Measurements from ENCODE around the gene DENND1A.
"Not testable (repeated sequence)": the region's sequence is repeated elsewhere in the genome, so short reads cannot be mapped to it uniquely, and the experiment has no call there.

The DENND1A gene

DNA sequence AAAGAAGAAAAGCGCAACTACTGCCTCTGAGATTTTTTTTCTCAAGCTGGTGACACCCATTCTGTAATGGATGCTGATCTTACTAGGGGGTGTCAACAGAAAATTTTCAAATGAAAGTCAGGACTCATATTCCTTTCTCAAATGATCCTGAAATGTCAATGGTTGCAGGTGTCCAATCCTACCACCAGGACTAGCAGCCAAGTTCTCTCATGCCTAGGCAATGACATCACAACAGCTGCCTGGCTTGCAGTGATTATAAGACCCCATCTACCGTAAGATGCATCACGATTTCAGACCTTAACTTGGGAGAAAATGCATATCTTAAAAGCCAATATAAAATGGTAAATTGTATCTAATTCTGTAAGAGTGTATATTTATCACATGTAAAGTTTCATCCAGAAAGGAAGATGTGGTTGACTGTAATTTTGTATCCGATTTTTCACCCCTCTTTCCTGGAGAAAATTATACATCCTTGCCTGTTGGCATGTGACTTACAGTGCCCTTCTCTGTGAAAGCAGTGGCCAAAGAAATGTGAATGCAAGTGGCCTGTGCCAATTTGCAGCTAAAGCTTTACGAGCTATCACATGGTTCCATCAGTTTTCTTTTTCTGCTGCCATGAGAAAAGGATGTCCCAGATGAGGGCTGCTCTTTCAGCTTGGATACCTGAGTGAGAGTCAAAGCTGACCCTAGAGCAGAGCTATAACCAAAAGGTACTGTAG lies 104.4 kb downstream of the DENND1A start:
- no peak for DNase-seq (ENCODE audit: low read depth in 1 of 2, low spot score in 1 of 2)

DNA sequence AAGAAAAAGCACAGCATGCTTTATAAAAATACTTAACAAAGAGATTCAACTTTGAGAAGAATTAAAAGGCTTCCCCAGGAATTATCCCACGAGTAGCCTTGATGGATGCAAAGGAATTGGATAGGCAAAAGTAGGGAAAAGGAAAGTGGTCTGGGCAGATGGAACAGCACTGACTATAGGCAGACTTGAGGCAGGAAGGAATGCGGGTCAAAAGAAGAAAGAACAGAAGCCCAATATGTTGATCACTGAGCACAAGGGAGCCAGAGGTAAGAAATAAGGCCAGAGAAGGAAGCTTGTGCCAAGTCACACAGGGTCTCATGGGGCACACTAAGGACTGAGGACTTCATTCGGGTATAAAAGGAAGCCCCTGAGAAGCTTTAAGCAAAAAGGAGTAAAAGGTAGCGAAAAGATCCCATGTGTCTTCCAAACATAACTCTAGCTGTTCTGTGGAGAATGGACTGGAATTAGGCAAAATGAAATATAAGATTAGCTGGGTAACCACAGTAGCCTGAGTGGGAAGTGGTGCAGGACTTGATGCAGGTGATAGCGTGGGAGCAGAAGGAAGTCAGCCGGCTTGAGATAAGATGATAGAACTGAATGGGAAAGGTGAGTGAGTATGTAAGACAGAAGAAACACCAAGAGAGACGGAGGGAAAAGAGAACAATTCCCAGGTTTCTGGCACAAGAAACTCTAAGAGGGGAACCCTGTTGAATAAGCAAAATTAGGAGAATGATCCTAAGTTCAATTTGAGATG lies 106.6 kb downstream of the DENND1A start:
- DNase-seq (ENCODE audit: low read depth in 1 of 2, low spot score in 1 of 2), result no peak

DNA sequence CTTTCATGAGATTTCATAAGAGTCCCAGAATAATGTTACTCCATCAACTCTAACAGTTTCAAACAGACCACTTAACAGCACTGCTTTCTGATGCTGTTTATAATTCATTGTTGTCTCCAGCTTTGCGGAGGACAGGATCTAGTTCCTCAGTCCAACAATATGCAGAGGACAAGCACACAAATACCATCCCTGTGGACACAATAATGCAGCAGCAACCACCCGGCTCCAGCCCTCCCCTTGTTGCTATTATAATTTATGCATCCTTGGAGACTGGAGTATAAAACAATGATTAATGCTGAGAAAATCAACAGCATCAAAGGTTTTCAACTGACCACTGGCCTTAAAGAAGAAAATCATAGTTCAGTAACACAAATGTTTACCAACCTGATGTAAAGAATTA lies 108.3 kb downstream of the DENND1A start:
- no peak for DNase-seq (ENCODE audit: low read depth in 1 of 2, low spot score in 1 of 2)

- DNase-seq (ENCODE audit: low read depth in 1 of 2, low spot score in 1 of 2), result no peak
These were observed 109.8 kb downstream of the DENND1A start for GRCh38 chr9:123820139-123820538.

DNA sequence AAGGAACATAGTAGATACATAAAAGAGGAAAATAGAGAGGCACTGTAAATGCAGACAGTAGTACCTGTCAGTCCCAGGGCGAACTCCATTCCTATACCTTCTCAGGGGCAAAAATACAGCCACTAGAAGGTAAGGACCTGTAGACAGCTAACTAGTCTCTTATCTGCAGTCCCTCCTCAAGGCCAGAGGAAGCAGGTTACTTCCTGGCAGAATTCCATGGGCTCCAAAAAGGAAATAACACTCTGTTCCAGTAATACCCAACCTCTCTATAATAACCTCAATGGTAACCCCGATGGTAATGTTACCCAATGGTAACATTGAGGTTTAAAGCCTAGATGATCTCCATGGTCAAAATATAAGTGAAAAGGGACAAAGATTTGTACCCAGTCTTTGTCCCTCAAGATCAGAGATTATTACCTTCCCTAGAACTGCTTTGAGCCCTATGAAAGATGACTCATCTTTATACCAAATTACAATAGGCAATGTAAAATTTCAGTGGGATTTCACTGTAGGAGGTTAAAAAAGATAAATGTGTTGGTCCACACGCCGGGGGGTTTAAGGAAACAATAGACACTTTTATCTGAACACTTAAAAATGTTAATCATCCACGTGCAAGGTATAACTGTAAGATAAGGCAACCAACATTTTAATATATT lies 113.0 kb downstream of the DENND1A start:
- DNase-seq (ENCODE audit: low read depth in 1 of 2, low spot score in 1 of 2), result no peak

GRCh38 chr9:123815856-123816255 lies 114.1 kb downstream of the DENND1A start:
- DNase-seq (ENCODE audit: low read depth in 1 of 2, low spot score in 1 of 2), result not testable (repeated sequence)

DNA sequence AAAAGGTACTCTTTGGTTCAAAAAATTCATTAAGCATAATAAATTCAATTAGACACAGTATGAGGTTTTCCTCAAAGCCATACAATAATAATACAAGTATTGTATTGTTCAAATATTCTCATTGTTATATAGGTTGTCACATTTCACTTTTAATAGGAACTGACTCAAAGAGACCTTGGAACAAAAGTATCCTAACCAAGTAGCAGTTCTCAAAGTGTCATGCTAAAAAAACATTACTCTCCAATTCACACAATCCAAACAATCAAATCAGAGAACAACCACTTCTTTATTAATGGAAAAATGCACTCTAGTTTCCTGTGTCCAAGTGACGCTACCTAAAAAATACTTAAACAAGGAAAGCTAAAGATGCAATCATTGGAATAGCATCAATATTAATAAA lies 115.4 kb downstream of the DENND1A start:
- DNase-seq (ENCODE audit: low read depth in 1 of 2, low spot score in 1 of 2), result no peak

DNA sequence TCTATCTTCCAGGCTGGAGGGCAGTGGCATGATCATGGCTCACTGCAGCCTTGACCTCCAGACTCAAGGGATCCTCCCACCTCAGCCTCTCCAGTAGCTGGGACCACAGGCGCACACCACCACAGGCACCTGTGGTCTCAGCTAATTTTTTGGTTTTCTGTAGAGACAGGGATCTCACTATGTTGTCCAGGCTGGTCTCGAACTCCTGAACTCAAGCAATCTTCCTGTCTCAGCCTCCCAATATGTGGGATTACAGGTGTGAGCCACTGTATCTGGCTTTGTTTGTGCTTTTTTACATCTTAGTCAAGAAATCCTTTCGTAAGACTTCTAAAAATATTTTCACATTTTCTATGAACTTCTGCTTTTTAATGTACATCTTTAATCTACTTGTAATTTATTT lies 116.9 kb downstream of the DENND1A start:
- DNase-seq (ENCODE audit: low read depth in 1 of 2, low spot score in 1 of 2), result no peak

- no peak for DNase-seq (ENCODE audit: low read depth in 1 of 2, low spot score in 1 of 2)
These were observed 122.7 kb downstream of the DENND1A start for GRCh38 chr9:123807251-123807650.

DNA sequence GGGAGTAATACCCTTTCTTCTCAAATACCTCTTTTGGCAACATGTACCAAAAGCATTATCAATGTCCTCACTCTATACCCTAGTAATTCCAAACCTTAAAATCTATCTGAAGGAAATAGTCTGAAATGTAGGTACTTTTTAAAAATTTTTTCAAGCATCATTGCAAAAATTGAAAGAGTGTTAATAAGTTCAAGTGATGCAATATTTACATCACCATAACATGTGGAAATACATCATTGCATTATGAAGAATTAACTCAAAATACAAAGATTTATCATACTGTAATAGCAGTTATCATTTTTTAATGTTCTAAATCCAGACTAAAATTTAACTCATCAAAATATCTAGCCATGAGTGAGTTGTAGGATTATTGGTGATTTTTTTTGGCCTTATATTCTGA lies 123.1 kb downstream of the DENND1A start:
- DNase-seq (ENCODE audit: low read depth in 1 of 2, low spot score in 1 of 2), result no peak

DNA sequence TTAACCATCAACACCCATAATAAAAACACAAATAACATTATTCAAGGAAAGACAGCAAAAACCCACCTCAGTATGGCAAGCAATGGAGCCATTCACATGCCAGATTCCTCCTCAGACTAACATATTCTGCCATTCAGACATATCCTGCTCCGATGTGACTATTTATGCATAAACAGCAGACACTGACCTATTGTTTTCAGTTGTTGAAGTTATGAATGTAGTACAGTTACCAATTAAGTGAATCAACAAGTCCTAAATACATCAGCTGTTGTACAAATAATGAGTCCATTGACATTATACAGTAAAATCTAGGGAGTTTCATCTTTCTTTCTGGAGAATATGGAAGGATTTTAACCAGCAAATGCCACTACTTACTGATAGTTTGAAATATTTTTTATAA lies 131.7 kb downstream of the DENND1A start:
- no peak for DNase-seq (ENCODE audit: low read depth in 1 of 2, low spot score in 1 of 2)

- no peak for DNase-seq (ENCODE audit: low read depth in 1 of 2, low spot score in 1 of 2)
These were observed 133.1 kb downstream of the DENND1A start for GRCh38 chr9:123796618-123797484.

DNA sequence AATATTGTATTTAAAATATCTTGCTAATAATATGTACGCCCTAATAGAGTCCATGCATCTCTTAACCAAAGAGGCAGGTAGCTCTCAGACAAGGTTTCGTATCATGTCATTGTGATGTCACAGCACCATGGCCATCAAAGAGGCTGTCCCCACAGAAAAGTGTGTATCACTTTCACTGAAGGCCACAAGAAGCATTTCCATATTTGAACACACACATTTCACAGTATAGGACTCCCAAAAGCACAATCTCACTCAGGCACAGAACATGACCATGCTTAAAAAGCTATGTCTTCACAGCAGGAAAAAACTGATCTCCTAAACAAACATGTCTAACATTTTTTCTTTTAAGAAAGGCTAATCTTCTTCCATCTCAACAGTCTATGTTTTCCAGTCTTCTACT lies 133.8 kb downstream of the DENND1A start:
- DNase-seq (ENCODE audit: low read depth in 1 of 2, low spot score in 1 of 2), result no peak

DNA sequence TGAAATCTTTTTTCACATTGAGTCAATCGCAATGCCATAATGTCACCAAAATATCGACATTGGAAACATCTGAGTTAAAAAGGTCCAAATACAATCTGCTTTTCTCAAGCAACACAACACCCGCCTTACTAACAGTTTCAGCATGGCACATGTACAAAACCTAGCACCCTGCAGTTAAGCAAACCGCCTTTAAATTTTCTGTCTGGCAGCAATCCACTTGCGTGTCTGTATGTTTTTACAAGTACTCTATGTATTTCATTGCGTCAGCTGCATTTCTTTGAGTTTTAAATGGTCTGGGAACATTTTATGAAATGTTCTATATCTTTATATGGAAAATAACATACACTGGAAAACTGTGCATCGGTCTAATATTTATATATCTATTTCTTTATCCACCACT lies 134.6 kb downstream of the DENND1A start:
- DNase-seq (ENCODE audit: low read depth in 1 of 2, low spot score in 1 of 2), result no peak

DNA sequence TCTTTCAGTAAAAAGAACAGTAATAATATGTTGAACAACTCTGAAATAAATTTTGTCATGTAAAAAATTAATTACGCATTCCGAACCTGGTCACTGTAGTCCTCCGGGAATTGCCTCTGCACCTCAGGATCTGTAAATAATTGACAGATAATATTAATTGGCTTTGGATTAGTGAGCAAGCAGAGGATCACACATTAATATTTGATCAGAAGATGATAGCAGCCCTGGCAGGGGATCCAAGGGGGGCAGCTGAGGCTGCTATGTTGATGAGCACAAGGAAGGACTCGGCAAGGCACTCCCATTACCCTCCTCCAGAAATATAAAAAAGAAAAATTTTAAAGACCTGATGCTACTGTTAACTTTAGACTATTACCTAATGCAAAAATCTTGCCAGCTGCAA lies 137.4 kb downstream of the DENND1A start:
- no peak for DNase-seq (ENCODE audit: low read depth in 1 of 2, low spot score in 1 of 2)

DNA sequence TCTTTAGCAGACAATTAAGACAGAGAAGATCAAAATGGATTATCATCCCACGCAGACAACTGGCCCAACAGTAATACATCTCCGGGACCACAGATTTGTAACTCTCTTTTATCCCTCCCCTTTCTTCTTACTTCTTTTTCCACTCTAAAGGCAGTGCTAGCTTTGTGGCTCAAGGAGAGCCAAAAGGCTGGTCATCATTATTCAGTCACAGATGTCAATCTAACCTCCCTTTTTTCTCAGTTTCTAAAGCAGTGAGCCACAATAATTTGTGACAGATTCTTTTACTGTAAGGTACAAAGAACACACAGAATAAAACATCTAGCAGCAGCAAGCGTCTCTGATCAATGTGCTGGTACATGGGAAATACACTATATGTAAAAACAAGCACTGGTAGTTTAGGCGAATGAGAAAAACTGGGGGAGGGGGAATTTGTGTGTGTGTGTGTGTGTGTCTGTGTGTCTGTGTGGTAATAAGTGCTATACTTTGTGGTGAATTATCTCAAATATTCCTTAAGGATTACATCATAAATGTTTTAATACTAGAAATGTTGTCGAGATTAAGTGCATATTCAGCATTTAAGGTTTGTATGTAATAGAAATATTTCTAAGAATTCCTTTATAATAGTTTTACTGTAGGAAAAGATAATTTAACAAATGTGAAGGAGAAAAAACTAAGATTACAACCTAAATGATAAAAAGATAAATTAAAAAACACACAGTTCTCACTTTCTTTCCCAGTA lies 140.2 kb downstream of the DENND1A start:
- no peak for DNase-seq (ENCODE audit: low read depth in 1 of 2, low spot score in 1 of 2)

DNA sequence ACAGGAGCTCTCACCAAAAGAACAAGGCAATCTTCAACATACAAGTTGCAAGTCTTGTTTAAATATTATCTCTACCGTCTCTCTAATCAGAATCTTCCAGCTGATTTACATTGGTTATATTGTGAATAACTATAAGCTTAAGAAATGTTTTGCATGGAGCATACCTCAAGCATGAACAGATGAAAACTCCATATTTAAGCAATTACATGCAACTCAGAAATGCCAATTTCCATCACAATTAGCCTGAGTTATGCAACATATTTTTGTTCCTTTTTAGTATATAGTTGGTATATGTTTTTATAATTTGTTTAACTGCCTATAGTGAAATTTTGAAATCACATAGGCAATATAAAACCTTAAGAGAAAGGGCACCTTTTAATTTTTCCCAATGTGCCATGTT lies 142.5 kb downstream of the DENND1A start:
- no peak for DNase-seq (ENCODE audit: low read depth in 1 of 2, low spot score in 1 of 2)

DNA sequence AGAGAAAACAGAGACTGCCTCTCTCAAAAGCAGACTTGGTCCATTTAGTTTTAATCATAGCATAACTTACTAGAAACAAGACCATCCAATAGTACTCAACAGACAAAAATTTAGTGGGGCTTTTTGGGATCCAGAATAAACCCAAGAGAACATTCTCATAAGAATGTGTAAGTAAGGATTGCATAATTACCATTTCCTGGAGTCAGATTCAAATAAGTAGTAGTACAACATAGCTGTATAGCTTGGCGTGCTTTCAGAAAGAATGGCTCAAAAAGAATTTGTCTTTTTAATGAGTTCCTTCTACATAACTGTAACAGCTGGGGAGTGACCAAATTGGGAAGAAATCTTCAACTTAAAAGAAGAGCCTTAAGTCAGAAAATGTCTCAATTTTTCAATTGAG lies 145.4 kb downstream of the DENND1A start:
- no peak for DNase-seq (ENCODE audit: low read depth in 1 of 2, low spot score in 1 of 2)

DNA sequence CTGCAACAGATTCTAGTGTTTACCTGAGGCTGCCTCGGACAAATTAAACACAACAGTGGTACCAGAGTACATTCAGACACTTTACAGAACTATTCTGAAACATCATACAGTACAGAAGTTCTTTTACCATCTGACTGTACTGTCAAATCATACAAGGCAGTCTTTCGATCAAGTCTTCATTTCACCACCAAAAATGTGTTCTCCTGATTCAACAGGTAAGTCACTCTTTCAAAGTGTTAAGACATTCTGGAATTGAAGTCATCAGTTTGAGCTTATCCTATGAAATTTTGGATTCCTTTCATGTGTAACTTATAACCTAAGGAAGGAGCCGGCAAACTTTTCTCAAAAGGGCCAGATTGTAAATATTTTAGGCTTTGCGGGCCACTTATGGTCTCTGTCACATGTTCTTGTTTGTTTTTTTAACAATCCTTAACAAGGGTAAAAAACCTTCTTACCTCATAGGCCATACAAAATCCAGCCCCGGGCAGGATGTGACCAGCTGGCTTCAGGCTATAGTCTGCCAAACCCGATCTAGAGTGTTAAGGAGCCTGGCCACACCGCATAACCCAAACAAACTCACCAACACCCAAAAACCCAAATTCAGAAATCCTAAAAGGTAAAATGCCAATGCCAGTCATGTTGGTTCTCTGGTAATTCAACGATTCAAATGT lies 151.6 kb downstream of the DENND1A start:
- DNase-seq (ENCODE audit: low read depth in 1 of 2, low spot score in 1 of 2), result no peak

All from stimulated activated CD4-positive, alpha-beta T cell treated with anti-CD3 and anti-CD28 coated beads, Interleukin-15, amount 100 ng/mL, for 1 hour (primary cell).